Fibroblast of the aortic adventitia (primary cell): ENCODE results near the gene MYL10. TPM values are rescaled to one million over a fixed set of nuclear protein-coding genes. Genes with fewer than 3 reads are reported as not detected.

ENCODE experiments used
- DNase-seq: peaks from one replicate; pipeline ENCODE4 v3.0.0-alpha.2; 2010; ENCODE audit warnings: low read depth
- H3K4me3 ChIP-seq: 2 replicates; pipeline ENCODE4 v1.5.1; 2011; ENCODE audit warnings: low read depth, mild to moderate bottlenecking, control low read depth, low read length, moderate library complexity
- CTCF ChIP-seq: IDR thresholded peaks from 2 replicates; pipeline ENCODE4 v1.5.1; 2011; ENCODE audit warnings: mild to moderate bottlenecking, low read length, control low read depth, inconsistent platforms; ENCODE audit not compliant: insufficient read depth
- total RNA-seq: library from RNA; depleted of rRNA; stranded (reverse); fragments of >200 nt; gene quantifications from 2 replicates; pipeline ENCODE4 v1.2.3, GENCODE V29; 2012; ENCODE audit warnings: low replicate concordance

The MYL10 gene
- total RNA-seq, 1 donor = not detected

DNA sequence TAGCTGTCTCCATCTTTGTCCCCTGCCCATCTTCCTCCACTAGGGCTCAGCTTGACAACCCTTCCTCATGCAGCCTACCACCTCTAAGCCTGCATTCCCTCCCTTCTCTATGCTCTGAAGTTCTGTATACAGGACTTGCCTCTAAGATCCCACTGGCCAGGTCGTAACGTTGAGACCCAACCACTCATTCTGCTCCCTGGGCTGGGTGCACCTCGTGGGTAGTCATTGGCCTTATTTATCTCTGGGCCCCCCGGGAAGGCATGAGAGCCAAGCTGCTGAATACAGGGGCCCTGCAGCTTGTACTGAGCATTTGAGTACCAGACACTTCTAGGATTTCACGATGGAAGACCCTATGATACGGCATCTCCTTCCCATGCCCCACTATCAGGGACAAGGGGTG is 31.2 kb downstream of the MYL10 start:
- DNase-seq = no peak
- H3K4me3 ChIP-seq = no peak overlapping the region
- no peak for TF ChIP-seq CTCF

DNA sequence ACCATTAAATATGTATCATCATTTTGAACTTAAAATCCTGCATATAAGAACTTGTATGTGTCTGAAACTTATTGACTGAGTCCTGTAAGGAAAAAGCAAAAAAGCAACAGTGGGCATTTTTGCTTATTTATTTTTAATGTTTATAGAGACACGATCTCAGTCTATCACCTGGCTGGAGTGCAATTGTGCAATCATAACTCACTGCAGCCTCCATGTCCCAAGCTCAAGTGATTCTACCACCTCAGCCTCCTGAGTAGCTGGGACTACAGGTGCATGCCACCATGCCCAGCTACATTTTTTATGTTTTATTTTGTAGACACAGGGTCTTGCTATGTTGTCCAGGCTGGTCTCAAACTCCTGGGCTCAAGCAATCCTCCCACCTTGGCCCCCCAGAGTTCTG is 32.2 kb downstream of the MYL10 start:
- DNase-seq = no peak
- no peak overlapping the region for H3K4me3 ChIP-seq
- no peak for TF ChIP-seq CTCF

DNA sequence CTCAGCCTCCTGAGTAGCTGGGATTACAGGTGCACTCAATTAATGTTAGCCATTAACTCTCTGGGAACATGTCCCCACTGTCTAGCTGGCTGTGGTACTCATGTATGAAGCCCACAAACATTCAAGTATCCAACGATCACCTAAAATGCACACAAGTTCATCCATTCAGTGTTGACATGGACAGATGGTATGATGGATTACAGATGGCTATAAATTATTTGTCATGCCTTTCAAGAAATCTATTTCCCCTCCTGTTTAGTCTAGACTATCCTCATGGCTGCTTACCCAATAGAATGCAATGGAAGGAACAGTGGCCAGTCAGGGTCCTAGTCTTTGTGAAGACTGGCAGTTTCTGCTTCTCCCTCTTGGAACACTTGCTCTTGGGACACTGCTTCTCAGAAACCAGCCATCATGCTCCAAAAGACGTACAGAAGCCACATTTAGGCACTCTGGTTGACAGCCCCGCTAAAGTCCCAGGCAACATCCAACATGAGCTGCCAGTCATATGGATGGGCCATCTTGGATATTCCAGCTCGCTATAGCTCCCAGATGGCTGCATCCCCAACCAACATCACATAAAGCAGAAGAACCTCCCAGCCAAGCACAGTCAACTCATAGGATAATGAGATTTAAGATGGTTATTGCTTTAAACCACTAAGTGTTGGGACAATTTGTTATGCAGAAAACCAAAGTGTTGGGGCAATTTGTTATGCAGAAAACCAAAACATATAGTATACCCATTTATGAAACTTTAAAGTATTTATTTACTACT is 33.1 kb downstream of the MYL10 start:
- DNase-seq = no peak
- TF ChIP-seq CTCF = no peak
- H3K4me3 ChIP-seq = no peak overlapping the region

GRCh38 chr7:101595246-101595645 is 33.9 kb downstream of the MYL10 start:
- DNase-seq = no peak
- no peak for TF ChIP-seq CTCF
- H3K4me3 ChIP-seq = no peak overlapping the region

GRCh38 chr7:101594790-101595189 is 34.3 kb downstream of the MYL10 start:
- TF ChIP-seq CTCF = no peak
- H3K4me3 ChIP-seq = no peak overlapping the region
- DNase-seq = no peak

GRCh38 chr7:101593556-101593955 is 35.5 kb downstream of the MYL10 start:
- TF ChIP-seq CTCF = no peak
- DNase-seq = no peak
- H3K4me3 ChIP-seq = no peak overlapping the region

- no peak overlapping the region for H3K4me3 ChIP-seq
- TF ChIP-seq CTCF = no peak
- no peak for DNase-seq
These were observed 37.6 kb downstream of the MYL10 start for GRCh38 chr7:101591504-101591903.
